Measurements from ENCODE around the gene DTNBP1.

DNA sequence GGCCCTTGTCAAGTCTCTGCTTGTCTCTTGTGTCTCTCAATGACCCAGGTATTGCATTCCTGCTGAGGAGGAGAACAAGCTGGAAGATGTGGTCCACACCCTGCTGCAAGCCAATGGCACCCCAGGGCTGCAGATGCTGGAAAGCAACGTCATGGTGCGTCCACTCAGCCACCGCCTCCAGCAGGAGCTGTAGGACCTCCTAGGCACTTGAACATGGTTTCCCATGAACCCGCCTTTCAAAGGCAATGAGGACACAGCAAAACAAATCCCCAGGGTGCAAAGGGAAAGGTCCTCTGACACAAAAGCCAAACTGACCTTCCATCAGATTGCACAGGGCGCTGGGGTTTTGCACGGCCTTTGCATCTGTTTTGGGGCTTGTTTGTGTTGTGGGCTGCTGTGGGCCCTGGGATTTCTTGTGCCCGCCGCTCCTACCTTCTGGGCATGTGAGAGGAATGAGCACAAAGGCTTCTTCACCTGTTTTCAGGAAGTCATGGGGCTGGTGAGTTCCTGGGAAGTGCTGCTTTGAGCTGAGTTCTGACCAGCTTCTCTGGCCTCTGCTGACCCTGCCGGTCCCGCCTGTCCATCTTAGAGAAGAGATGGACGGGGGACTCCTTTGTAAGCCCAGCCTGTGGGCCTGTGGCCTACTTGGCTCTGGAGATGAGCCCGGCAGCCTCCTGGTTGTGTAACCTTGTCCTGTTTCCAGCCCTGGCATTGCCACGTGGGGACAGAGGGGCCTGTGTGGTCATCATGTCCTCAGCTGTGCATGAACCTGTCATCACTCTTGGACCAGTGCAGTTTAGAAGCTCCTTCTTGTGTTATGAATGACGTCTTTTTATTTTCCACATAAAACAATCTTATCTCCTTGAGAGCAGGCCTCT, 151.3 kb downstream of the DTNBP1 start:
- no peak for TF ChIP-seq POLR2A (IDR thresholded peaks at IDR 0.05; ENCODE audit: low read length)
- no peak for TF ChIP-seq GATA1 (IDR thresholded peaks at IDR 0.05; ENCODE audit: low read depth, low read length)

Measured in erythroblast (primary cell).